CD4-positive, CD25-positive, alpha-beta regulatory T cell (primary cell): Measurements from ENCODE around the gene CALML4. TPM values are rescaled to one million over a fixed set of nuclear protein-coding genes. Genes with fewer than 3 reads are reported as not detected.
A peak's percentile ranks its signal among the peaks of the same experiment; 100 is the strongest.
"Not testable (repeated sequence)": the region's sequence is repeated elsewhere in the genome, so short reads cannot be mapped to it uniquely, and the experiment has no call there.

Experiments
- ATAC-seq, 2 donors: fragments of 150-1000 bp; cut with Tn5 transposase; one replicate each; pipeline ENCODE4 v1.10.0; 2021; ENCODE audit warnings: low read depth in 2 of 2, moderate number of reproducible peaks in 2 of 2, moderate library complexity in 1 of 2
- DNase-seq, 3 donors: peaks; one replicate each; pipeline versions ENCODE4 v3.0.0 to v3.0.0-alpha.2; 2012 to 2022; ENCODE audit warnings: mixed read lengths in 1 of 3
- H3K27ac ChIP-seq: one replicate; pipeline ENCODE4 v1.7.0; 2013; ENCODE audit warnings: mild to moderate bottlenecking, low read length; ENCODE audit not compliant: insufficient read depth, poor library complexity, severe bottlenecking
- H3K27me3 ChIP-seq: one replicate; pipeline ENCODE4 v1.7.0; 2013; ENCODE audit warnings: low read length; ENCODE audit not compliant: control insufficient read depth, insufficient read depth
- H3K36me3 ChIP-seq: one replicate; pipeline ENCODE4 v1.7.0; 2013; ENCODE audit warnings: mild to moderate bottlenecking, low read length, moderate library complexity; ENCODE audit not compliant: control insufficient read depth, insufficient read depth
- H3K4me1 ChIP-seq: 2 replicates; pipeline ENCODE4 v1.7.0; 2013; ENCODE audit warnings: mild to moderate bottlenecking, low read length; ENCODE audit not compliant: insufficient read depth, control insufficient read depth, poor library complexity, severe bottlenecking
- H3K4me3 ChIP-seq: one replicate; pipeline ENCODE4 v1.7.0; 2013; ENCODE audit warnings: low read depth, mild to moderate bottlenecking, low read length, moderate library complexity
- H3K9me3 ChIP-seq, 2 experiments: 1 replicate in 1 of 2; 2 replicates in 1 of 2; pipeline ENCODE4 v1.7.0; 2013; ENCODE audit warnings: low read length in 2 of 2, mild to moderate bottlenecking in 1 of 2, moderate library complexity in 1 of 2; ENCODE audit not compliant: control insufficient read depth in 2 of 2
- H3K27ac Mint-ChIP-seq, 3 donors: one replicate each; pipeline ENCODE4 v1.8.0; 2020 to 2022; ENCODE audit warnings: mild to moderate bottlenecking in 3 of 3, mixed read lengths in 3 of 3, moderate library complexity in 2 of 3
- H3K27me3 Mint-ChIP-seq: one replicate; pipeline ENCODE4 v1.8.0; 2022; ENCODE audit warnings: mild to moderate bottlenecking, mixed read lengths
- H3K36me3 Mint-ChIP-seq: one replicate; pipeline ENCODE4 v1.8.0; 2020; ENCODE audit warnings: mixed read lengths
- H3K4me1 Mint-ChIP-seq, 4 donors: one replicate each; pipeline ENCODE4 v1.8.0; 2020 to 2022; ENCODE audit warnings: mixed read lengths in 4 of 4, mild to moderate bottlenecking in 1 of 4
- H3K4me3 Mint-ChIP-seq, 4 donors: one replicate each; pipeline ENCODE4 v1.8.0; 2020 to 2022; ENCODE audit warnings: mild to moderate bottlenecking in 4 of 4, mixed read lengths in 4 of 4, moderate library complexity in 3 of 4
- H3K9me3 Mint-ChIP-seq, 7 donors: one replicate each; pipeline ENCODE4 v1.8.0; 2020 to 2022; ENCODE audit warnings: mixed read lengths in 7 of 7, mild to moderate bottlenecking in 3 of 7, moderate library complexity in 2 of 7
- polyA plus RNA-seq, 4 donors: library from polyadenylated mRNA; unstranded; fragments of 300-500 nt; fragmentation: Illumina TruSeq; gene quantifications; one replicate each; pipeline ENCODE4 v1.2.3, GENCODE V29; 2021
- total RNA-seq: library from RNA; stranded (reverse); gene quantifications from one replicate; pipeline ENCODE4 v1.2.3, GENCODE V29; 2022

The CALML4 gene
- total and polyA plus RNA-seq, 5 donors from 2014 or later = 0.17 to 3.2 (median 0.78) TPM

GRCh38 chr15:68234520-68234919 is 29.4 kb upstream of the CALML4 start:
- peak overlapping the region in 1 of 4 donors; percentile 11 for H3K4me3 Mint-ChIP-seq
- H3K4me3 ChIP-seq, H3K9me3 ChIP-seq, H3K9me3 Mint-ChIP-seq, DNase-seq, H3K36me3 ChIP-seq, H3K27me3 ChIP-seq, H3K4me1 ChIP-seq, H3K36me3 Mint-ChIP-seq, ATAC-seq, H3K27ac Mint-ChIP-seq, H3K27ac ChIP-seq: not testable (repeated sequence)
- peaks cover 21% of the 10 kb centered on the region for H3K27me3 Mint-ChIP-seq
- H3K4me1 Mint-ChIP-seq = peaks cover 0 to 13% (median 6%) of the 10 kb centered on the region in 4 donors

GRCh38 chr15:68234060-68234459 is 28.9 kb upstream of the CALML4 start:
- H3K27me3 Mint-ChIP-seq = peaks cover 21% of the 10 kb centered on the region
- Histone ChIP-seq H3K27me3 (no peaks in the 10 kb centered on the region), H3K4me1 (peaks cover 8% of the 10 kb centered on the region), H3K4me3 (no peak overlapping the region), H3K36me3 (no peaks in the 10 kb centered on the region), H3K27ac (no peak overlapping the region), H3K9me3 (no peaks in the 10 kb centered on the region)
- H3K36me3 Mint-ChIP-seq = no peaks in the 10 kb centered on the region
- H3K4me3 Mint-ChIP-seq = peak overlapping the region in 1 of 4 donors; percentile 44
- ATAC-seq = no peak
- peaks cover 0 to 13% (median 6%) of the 10 kb centered on the region in 4 donors for H3K4me1 Mint-ChIP-seq
- DNase-seq = no peak
- no peaks in the 10 kb centered on the region for H3K9me3 Mint-ChIP-seq
- H3K27ac Mint-ChIP-seq = peak overlapping the region in 1 of 3 donors; percentile 32

GRCh38 chr15:68232937-68233336 is 27.8 kb upstream of the CALML4 start:
- Mint-ChIP-seq H3K4me1 (peaks cover 0 to 23% (median 15%) of the 10 kb centered on the region in 4 donors), H3K27me3 (peaks cover 14% of the 10 kb centered on the region), H3K27ac (no peak overlapping the region), H3K9me3 (no peaks in the 10 kb centered on the region), H3K36me3 (no peaks in the 10 kb centered on the region), H3K4me3 (peak overlapping the region in 1 of 4 donors; percentile 56)
- Histone ChIP-seq H3K27me3 (no peaks in the 10 kb centered on the region), H3K9me3 (no peaks in the 10 kb centered on the region), H3K36me3 (no peaks in the 10 kb centered on the region), H3K4me1 (peaks cover 19% of the 10 kb centered on the region), H3K27ac (no peak overlapping the region), H3K4me3 (no peak overlapping the region)
- DNase-seq (no peak), ATAC-seq (no peak)

GRCh38 chr15:68232449-68232848 is 27.3 kb upstream of the CALML4 start:
- DNase-seq (no peak), ATAC-seq (no peak)
- H3K27me3 Mint-ChIP-seq = peaks cover 14% of the 10 kb centered on the region
- no peaks in the 10 kb centered on the region for H3K9me3 Mint-ChIP-seq
- H3K4me1 Mint-ChIP-seq = peaks cover 0 to 28% (median 20%) of the 10 kb centered on the region in 4 donors
- Histone ChIP-seq H3K36me3 (no peaks in the 10 kb centered on the region), H3K4me3 (no peak overlapping the region), H3K9me3 (no peaks in the 10 kb centered on the region), H3K4me1 (peaks cover 24% of the 10 kb centered on the region), H3K27ac (no peak overlapping the region), H3K27me3 (no peaks in the 10 kb centered on the region)
- no peak overlapping the region for H3K27ac Mint-ChIP-seq
- H3K4me3 Mint-ChIP-seq = peak overlapping the region in 1 of 4 donors; percentile 35
- H3K36me3 Mint-ChIP-seq = no peaks in the 10 kb centered on the region

GRCh38 chr15:68231102-68231818 is 26.1 kb upstream of the CALML4 start:
- DNase-seq = no peak
- H3K4me3 ChIP-seq = no peak overlapping the region
- H3K4me1 ChIP-seq = peaks cover 24% of the 10 kb centered on the region

GRCh38 chr15:68230157-68231100 is 25.3 kb upstream of the CALML4 start:
- peak overlapping the region; percentile 89 to 99 (median 97) for H3K4me3 Mint-ChIP-seq
- peaks cover under 1 to 33% (median 22%) of the 10 kb centered on the region in 4 donors for H3K4me1 Mint-ChIP-seq
- no peak for DNase-seq
- no peaks in the 10 kb centered on the region for H3K27me3 ChIP-seq
- H3K4me3 ChIP-seq = peak overlapping the region; percentile 67
- no peaks in the 10 kb centered on the region for H3K36me3 Mint-ChIP-seq
- peaks cover 8% of the 10 kb centered on the region for H3K27me3 Mint-ChIP-seq
- no peaks in the 10 kb centered on the region for H3K9me3 ChIP-seq
- peak overlapping the region; percentile 77 for H3K27ac ChIP-seq
- no peaks in the 10 kb centered on the region for H3K9me3 Mint-ChIP-seq
- no peaks in the 10 kb centered on the region for H3K36me3 ChIP-seq
- H3K4me1 ChIP-seq = peaks cover 24% of the 10 kb centered on the region
- no peak for ATAC-seq
- H3K27ac Mint-ChIP-seq = peak overlapping the region; percentile 92 to 95 (median 95)

More at GRCh38 chr15:68231102-68231818, 26.1 kb upstream of the CALML4 start:
- no peaks in the 10 kb centered on the region for H3K9me3 Mint-ChIP-seq
- Histone ChIP-seq H3K9me3 (no peaks in the 10 kb centered on the region), H3K27me3 (no peaks in the 10 kb centered on the region), H3K36me3 (no peaks in the 10 kb centered on the region), H3K27ac (no peak overlapping the region)
- peak overlapping the region; percentile 78 to 99 (median 92) for H3K4me3 Mint-ChIP-seq
- no peaks in the 10 kb centered on the region for H3K36me3 Mint-ChIP-seq
- H3K4me1 Mint-ChIP-seq = peaks cover 0 to 33% (median 22%) of the 10 kb centered on the region in 4 donors
- H3K27ac Mint-ChIP-seq = no peak overlapping the region
- peaks cover 11% of the 10 kb centered on the region for H3K27me3 Mint-ChIP-seq
- ATAC-seq = no peak

GRCh38 chr15:68229386-68230156 is 24.4 kb upstream of the CALML4 start, which contains the start of gene CLN6:
Gene CLN6 (minus strand): TSS chr15:68229728. CDS start chr15:68229584, 144 bp downstream.
- H3K4me3 Mint-ChIP-seq = peak within 1 kb of the TSS; percentile 95 to 99 (median 97)
- peak; percentile 76 to 88 (median 83) for DNase-seq
- no peaks in the 10 kb centered on the region for H3K9me3 Mint-ChIP-seq
- peak within 1 kb of the TSS; percentile 92 to 95 (median 95) for H3K27ac Mint-ChIP-seq
- peaks cover 7 to 41% (median 29%) of the 10 kb centered on the region in 4 donors for H3K4me1 Mint-ChIP-seq
- Histone ChIP-seq H3K4me3 (peak within 1 kb of the TSS; percentile 79), H3K9me3 (no peaks in the 10 kb centered on the region), H3K36me3 (no peaks in the 10 kb centered on the region), H3K27ac (peak within 1 kb of the TSS; percentile 77), H3K27me3 (no peaks in the 10 kb centered on the region), H3K4me1 (peaks cover 24% of the 10 kb centered on the region)
- H3K27me3 Mint-ChIP-seq = peaks cover 8% of the 10 kb centered on the region
- ATAC-seq = peak; percentile 85 to 86
- no peaks in the 10 kb centered on the region for H3K36me3 Mint-ChIP-seq
